NCI-H748 treated with DMSO at 0.1 percent for 48 hours (cell line): ENCODE data around the gene CAMK2D.
"Not testable (repeated sequence)": the region's sequence is repeated elsewhere in the genome, so short reads cannot be mapped to it uniquely, and the experiment has no call there.

Source experiments
- DNase-seq: peaks from one replicate; lab custom pipeline; 2025; lab: John Stamatoyannopoulos, UW

CAMK2D gene

DNA sequence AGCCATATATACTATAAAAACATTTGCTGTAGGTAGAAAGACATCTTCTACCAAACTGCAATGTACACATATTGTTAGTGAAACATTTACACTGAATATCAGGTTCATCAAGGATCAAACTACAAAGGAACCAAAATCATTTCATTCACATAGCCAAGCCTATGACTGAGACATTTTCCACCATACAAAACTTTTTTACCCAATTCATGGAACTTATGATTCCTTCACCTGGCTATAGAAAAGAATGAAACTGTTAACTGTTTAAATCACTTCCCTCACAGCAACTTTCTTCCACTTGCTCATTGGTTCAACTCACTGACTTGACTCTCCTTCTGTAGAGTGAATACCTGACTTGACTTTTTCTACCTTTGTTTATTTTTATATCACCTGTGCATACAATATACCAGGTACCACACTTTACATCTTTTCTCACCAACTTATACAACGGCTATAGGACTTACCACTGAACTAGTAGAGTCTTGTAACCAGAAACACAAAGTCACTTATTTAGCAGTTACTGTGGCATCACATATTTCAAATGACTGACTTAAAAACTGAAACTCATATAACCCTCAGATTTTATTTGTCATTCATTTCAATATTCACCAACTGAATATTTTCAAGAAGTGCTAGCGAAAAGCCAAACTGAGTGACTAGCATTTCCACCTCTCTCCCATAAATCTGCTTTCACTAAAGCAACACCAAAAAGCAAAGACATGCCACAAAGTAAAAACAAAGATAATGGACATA, 30.9 kb downstream of the CAMK2D start:
- DNase-seq = no peak

DNA sequence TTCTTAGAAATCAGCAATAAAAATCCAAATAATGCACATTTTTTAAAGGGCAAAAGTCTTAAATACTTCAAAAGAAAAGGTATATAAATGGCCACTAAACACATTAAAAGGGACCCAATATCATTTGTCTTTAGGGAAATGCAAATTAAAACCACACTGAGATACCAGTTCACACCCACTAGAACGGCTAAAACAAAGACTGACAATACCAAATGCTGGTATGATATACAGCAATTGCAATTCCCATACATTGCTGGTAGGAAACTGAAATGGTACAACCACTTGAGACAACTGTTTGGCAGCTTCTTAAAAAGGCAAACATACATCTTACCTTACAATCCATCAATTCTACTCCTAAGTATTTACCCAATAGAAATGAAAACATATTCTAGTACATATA, 33.7 kb downstream of the CAMK2D start:
- DNase-seq = no peak

- DNase-seq = no peak
Observed at GRCh38 chr4:113725963-113726362, 35.6 kb downstream of the CAMK2D start.

- no peak for DNase-seq
Observed at GRCh38 chr4:113718252-113718651, 43.3 kb downstream of the CAMK2D start.

DNA sequence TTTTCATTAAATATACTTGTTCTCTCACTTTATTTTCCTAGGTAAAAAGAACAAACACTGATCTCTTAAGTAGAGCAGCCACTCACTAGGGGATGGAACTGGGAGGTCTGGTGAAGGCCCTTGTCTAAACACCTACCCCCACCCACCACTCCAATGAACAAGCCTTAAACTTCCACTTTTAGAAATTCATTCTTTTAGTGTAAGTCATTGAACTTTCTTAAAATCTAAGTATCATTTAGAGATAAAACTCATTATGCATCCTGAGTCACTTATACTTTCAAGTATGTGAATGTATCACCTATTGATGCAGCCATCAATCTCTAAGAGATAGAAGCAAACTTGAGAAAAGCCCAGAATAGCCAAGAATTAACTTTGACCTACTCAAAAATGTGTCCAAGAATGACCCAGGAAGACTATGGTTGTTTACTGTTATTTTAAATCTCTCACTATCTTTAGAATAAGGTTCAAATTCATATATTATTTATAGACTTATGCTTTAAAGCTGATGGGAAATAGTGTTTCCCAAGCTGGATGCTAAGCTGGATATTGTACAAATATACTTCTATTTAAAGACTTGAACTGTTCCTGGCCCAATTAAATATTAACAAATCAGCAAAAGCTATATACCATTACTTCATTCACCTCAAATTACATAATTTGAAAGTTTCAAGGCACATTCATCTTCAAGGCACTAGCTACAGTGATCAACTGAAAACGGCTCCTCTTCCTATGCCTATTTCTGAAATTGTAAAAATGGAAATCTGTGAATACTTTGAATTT, 49.5 kb downstream of the CAMK2D start:
- DNase-seq = no peak

DNA sequence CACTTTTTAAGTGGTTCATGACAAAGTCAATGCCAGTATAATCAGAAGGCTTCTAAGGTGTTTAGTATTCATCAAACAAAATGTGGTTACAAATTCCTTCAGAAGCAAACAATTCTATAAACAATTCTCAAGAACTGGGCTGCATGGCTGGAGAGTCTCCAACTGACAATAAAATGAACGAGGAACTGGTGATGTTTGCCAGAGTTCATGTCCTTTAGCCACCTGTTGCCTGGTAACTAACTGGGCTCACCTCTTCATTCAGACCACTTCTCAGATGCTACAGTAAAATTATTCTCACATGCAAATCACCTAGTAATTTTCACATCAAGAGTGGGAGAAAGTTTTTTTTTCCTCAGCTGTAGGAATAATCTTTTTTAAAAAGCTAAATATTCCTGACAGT, 53.3 kb downstream of the CAMK2D start:
- DNase-seq = no peak

DNA sequence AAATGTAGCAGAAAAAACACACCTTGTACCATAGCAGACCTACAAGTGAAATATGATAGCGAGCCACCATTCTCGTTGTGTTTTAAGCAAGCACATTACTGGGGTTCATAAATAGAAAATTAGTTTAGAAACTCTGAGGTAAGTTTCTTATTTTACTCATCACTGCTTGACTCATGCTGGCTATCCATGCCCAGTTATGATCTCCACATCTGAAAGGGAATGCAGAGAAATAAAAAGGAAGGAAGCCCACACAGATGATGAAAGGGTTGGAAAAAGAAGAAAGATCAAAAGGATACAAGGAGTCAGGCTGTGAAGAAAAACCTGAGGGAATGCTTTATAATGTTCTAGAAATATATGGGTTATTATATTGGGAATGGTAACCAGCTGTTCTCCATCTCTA, 54.5 kb downstream of the CAMK2D start:
- DNase-seq = no peak

- not testable (repeated sequence) for DNase-seq
Observed at GRCh38 chr4:113705097-113705496, 56.4 kb downstream of the CAMK2D start.

- DNase-seq = not testable (repeated sequence)
Observed at GRCh38 chr4:113702596-113702995, 58.9 kb downstream of the CAMK2D start.

GRCh38 chr4:113701169-113701568, 60.4 kb downstream of the CAMK2D start:
- no peak for DNase-seq

DNA sequence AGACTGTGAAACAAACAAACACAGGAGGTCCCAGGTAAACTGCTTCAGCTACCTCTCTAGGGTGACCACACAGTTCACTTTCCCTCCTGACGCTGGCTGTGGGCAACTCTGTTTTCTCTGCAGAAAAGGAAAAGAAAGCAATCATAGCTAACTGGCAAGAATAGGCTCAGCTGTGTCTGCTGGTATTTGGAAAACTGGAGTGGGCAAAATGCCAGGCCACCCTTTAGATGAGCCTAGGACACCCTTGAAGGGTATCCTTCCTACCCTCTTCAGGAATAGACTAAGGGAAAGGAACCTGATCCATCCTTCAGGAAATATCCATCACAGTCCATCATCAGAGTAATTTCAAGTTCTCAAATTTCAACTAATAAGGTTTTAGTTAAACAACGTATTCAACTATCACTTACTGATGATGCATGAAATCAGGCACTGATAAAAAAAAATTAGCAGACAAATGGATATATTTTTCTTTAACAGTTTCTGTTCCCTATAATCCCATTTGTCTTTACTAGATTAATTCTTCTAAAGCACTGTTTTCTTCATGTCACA, 60.9 kb downstream of the CAMK2D start:
- no peak for DNase-seq

DNA sequence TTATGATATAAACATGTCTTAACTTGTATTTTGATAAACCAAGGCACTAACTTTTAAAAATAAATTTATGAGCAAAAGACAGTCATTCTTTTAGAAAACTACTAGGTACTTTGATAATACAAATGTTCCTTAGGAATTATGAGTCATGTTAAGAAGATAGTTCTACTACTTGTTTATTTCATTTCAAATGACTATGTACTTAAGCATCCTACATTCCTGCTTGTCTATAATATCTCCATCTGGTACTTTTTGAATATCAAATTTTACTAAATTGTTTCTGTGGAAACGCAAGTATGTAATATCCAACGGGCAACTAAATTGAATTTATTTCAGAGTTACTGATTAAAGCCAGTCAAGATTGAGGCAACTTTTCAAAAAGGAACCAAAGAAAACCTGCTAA, 61.8 kb downstream of the CAMK2D start:
- no peak for DNase-seq

GRCh38 chr4:113697429-113697828, 64.1 kb downstream of the CAMK2D start:
- DNase-seq = no peak

DNA sequence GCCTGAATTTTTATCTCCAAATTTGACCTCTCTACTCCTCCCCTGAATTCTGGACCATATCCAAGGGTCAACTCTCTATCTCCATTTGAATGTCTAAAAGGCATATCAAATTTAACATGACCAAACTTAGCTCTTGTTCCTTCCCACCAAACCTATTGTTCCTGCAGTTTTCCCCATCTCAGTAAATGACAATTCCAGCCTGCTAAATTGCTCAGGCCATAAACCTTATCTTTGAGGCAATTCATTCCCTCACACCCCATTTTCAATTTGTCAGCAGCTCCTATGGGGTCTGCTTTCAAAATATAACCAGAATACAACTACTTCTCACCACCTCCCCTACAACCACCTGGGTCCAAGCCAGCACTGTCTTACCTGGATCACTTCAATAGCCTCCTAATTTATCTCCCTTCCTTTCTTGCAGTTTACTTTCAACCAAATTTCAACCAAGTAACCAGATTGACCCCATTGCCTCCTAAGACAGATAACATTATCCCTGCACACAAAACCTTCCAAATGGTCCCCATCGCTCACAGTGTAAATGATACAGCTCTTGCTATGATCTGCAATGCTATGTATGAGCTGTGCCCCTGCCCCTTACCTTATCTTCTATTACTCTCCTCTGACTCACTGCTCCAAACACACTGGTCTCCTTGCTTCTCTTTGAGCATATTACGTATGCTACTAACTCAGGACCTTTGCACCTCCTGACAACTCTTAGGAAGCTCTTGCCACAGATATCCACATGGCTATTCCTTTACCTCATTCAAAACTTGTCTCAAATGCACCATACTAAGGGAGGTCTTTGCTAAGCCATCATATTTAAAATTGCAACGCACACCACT, 66.0 kb downstream of the CAMK2D start:
- no peak for DNase-seq

GRCh38 chr4:113694008-113694407, 67.5 kb downstream of the CAMK2D start:
- no peak for DNase-seq

GRCh38 chr4:113692809-113693411, 68.6 kb downstream of the CAMK2D start:
- DNase-seq = no peak

DNA sequence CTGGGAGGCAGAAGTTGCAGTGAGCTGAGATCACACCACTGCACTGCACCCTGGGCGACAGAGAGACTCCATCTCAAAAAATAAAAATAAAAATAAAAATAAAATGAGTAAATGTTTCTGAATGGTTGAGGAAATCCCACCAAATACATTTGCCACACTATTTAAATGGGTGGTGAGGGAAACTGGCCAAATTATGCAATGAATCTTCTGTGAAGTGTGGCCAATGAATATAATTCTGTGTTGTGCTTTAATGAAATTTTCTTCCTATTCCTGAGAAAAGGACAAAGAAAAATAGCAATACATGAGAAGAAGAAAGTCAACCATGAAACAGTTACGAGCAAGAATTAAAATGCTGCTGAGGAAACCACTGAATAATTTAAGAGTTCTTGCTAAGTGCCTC, 69.9 kb downstream of the CAMK2D start:
- DNase-seq = no peak

- no peak for DNase-seq
Observed at GRCh38 chr4:113689394-113689793, 72.1 kb downstream of the CAMK2D start.

GRCh38 chr4:113687067-113687718, 74.3 kb downstream of the CAMK2D start:
- DNase-seq = no peak

DNA sequence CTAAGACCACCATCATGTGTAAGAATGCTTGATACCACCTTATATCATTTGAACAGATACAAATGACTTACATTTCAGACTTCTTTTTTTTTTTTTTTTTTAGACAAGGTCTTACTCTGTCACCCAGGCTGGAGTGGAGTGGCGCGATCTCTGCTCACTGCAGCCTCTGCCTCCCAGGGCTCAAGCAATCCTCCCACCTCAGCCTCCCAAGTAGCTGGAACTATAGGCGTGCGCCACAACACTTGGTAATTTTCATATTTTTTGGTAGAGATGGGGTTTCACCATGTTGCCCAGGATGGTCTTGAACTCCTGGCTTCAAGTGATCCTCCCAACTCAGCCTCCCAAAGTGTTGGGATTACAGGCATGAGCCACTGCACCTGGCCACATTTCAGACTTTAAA, 76.4 kb downstream of the CAMK2D start:
- DNase-seq = not testable (repeated sequence)

- no peak for DNase-seq
Observed at GRCh38 chr4:113684534-113685091, 76.9 kb downstream of the CAMK2D start.
